ENCODE measurements around the gene CRYGD.

CRYGD gene

DNA sequence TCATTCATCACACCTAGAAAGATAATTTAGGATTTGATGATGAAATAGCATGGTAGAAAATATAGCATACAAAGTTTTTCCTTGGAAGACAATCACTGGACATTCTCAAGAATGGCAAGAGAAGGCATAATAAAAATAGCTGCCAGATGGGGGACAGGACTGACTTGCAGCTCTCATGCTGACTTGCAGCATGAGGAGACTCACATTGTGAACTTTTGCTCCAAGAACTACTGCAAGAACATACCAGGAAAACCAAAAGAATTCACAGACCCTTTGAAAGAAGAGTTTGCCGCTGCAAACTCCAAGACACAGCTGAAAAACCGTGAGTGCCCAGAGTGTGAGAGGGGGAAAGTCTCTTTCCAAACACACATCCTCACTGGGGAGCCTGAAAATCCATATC, 47.0 kb downstream of the CRYGD start:
- DNase-seq, result no peak

DNA sequence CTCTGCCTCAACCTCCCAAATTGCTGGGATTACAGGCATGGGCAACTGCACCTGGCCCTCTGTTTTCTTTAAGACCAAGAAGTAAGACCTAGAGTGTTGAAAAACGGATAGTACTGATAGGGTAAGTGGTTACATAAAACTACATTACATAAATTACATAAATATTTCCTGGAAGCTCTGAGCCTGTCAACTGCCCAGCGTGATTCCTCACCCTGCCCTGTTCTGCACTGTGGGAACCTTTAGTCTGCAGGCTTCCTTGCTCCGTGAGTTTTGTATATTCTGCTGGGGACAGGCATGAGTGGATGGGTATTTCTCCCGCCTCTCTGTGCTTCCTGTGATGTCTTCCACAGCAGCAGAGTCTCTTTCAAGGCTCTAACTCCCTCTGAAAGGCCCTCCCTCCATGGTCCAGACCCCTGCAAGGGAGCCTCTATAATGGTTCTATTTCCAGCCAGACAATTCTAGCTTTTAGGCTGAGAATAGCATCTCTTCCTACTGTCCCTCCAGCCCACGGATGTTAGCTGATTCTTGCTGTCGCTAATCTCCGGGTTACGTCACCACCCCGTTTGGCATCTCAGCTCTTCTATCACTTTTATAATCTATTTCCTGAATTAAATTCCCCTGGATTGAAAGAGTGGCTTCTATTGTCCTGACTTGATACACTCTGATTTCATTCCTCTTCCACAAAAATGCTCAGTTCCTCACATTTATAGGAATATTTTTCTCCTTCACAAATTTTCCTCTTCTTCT, 49.5 kb downstream of the CRYGD start:
- no peak for DNase-seq

- peak; percentile 55 for DNase-seq
Observed at GRCh38 chr2:208072250-208072892, 52.0 kb downstream of the CRYGD start.
